Gastrocnemius medialis (tissue), 4 donors: ENCODE data around the gene MADD.

Source experiments
- CTCF ChIP-seq, 5 experiments: fragments of 450-650 bp in 3 of 5; fragments of 200-600 bp in 2 of 5; sonication (generic) in 2 of 5; IDR thresholded peaks in 4 of 5; conservative IDR thresholded peaks in 1 of 5; 1 replicate in 4 of 5; 2 replicates in 1 of 5; pipeline ENCODE4 v1.5.1; 2016 to 2019; ENCODE audit warnings: antibody characterized with exemption in 5 of 5, mild to moderate bottlenecking in 3 of 5, moderate library complexity in 3 of 5
- POLR2A ChIP-seq, 2 donors: fragments of 450-650 bp; IDR thresholded peaks; one replicate each; pipeline ENCODE4 v1.6.1; 2017; ENCODE audit warnings: antibody characterized with exemption in 2 of 2, mild to moderate bottlenecking in 2 of 2, moderate library complexity in 2 of 2

GRCh38 chr11:47260366-47260765 lies 9.6 kb upstream of the MADD start:
- TF ChIP-seq CTCF (IDR thresholded peaks at IDR 0.05 in 4 of 5, conservative IDR thresholded peaks at IDR 0.05 in 1 of 5) = no peak
- no peak for TF ChIP-seq POLR2A (IDR thresholded peaks at IDR 0.05)
